HG02763 (cell line): ENCODE measurements around the gene ALG14.
"Not testable (repeated sequence)": the region's sequence is repeated elsewhere in the genome, so short reads cannot be mapped to it uniquely, and the experiment has no call there.

Experiments
- ATAC-seq: cut with Tn5 transposase; IDR thresholded peaks from one replicate; pipeline ENCODE4 v1.9.1; 2021; ENCODE audit warnings: mild to moderate bottlenecking, moderate library complexity; ENCODE audit not compliant: unreplicated experiment

Gene ALG14

GRCh38 chr1:94961582-94961981, 111.2 kb downstream of the ALG14 start:
- ATAC-seq: no peak

DNA sequence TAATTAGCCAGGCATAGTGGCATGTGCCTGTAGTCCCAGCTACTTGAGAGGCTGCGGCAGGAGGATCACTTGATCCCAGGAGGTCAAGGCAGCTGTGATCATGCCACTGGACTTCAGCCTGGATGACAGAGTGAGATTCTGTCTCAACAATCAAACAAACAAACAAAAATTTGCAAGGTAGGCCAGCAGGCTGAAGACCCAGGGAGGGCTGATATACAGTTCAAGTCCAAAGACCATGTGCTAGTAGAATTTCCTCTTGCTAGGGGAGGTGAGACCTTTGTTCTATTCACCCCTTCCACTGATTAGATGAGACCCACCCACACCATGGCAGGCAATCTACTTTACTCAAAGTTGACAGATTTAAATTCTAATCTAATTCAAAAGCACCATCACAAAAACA, 114.7 kb downstream of the ALG14 start:
- ATAC-seq: no peak

DNA sequence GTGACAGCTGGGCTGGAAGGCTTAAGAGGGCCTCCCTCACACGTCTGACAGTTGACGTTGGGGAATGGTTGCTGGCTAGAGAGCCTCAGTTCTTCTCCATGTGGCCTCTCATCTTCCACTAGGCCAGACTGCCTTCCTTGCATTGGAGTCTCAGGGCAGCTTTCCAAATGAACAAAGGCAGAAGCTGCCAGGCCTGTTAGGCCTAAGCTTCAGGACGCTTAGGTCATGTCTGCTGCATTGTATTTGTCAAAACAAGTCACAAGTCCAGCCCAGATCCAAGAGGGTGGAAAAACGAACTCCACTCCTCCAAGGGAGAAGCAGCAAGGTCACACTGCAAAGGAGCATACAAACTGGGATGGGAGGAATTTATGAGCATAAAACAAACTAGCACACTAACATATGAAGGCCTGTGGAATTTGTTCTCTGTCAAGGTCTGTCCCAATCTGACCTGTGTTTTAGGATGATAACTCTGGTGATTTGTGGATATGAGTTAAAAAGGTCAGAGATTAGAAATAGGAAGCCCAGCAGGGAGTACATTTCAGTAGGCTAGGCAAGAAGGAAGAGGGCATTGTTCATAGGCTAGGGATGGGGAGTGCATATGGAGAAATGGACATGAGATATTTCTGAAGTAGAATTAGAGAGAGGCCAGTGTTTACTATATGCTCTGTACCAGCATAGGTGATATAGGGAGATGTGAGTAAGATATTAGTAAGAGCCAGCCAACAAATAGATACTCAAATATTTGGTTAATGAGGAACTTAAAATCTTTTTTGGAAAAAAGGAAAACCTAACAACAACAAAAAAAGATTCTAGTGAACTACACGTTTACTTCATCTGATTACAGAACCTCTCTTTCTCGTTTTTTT, 116.8 kb downstream of the ALG14 start:
- no peak for ATAC-seq

- no peak for ATAC-seq
Measured at GRCh38 chr1:94954263-94955220, 118.2 kb downstream of the ALG14 start.

DNA sequence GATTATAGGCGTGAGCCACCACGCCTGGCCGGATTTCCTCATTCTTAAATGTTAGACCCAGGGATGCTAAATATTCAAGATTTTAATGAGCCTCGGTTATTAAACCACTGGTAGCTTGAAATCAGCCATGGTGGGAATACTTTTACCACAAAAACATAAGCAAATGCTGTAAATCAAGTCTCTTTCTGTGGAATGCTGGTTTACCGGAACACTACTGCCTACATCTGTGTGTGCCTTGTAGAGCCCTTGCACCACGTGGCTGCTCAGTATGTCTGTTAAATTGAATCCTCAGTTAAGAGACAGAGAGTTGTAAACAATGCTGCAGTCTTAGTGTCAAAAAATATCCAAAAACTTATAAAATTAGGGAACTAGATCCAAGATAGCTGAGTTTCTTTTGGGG, 119.0 kb downstream of the ALG14 start:
- no peak for ATAC-seq

- no peak for ATAC-seq
Measured at GRCh38 chr1:94953107-94953506, 119.6 kb downstream of the ALG14 start.

GRCh38 chr1:94952539-94952938, 120.2 kb downstream of the ALG14 start:
- no peak for ATAC-seq

DNA sequence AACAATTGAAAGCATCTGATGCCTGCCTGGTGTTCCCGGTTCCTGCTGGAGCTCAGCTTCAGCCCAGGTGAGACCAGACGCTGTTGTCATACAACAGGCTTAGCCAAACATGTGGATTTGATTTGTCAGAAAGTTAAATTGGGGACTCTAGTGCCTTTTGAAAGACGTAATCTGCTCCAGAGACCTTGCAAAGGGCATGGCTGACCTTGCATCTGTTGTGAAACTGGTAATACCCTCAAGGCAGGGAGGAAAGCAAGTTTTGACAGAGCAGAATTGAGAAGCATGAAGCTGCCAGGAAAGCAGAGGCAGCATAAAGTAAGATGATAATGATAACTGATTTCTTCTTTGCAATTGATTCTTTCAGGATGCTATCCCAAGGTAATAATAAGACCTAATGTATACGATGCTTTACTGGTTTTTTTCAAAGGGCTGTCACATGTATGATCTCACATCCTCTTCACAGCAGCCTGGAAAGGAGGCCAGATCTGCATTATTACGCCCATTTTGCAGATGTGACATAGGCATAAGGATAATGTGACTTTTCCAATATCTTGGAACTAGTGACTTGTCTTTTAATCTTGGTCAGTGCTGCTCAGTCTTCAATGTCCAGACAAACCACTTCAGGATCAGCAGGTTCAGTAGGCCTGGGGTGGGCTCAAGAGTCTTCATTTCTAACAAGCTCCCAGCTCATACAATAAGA, 121.1 kb downstream of the ALG14 start:
- ATAC-seq: no peak

- no peak for ATAC-seq
Measured at GRCh38 chr1:94951046-94951445, 121.7 kb downstream of the ALG14 start.

DNA sequence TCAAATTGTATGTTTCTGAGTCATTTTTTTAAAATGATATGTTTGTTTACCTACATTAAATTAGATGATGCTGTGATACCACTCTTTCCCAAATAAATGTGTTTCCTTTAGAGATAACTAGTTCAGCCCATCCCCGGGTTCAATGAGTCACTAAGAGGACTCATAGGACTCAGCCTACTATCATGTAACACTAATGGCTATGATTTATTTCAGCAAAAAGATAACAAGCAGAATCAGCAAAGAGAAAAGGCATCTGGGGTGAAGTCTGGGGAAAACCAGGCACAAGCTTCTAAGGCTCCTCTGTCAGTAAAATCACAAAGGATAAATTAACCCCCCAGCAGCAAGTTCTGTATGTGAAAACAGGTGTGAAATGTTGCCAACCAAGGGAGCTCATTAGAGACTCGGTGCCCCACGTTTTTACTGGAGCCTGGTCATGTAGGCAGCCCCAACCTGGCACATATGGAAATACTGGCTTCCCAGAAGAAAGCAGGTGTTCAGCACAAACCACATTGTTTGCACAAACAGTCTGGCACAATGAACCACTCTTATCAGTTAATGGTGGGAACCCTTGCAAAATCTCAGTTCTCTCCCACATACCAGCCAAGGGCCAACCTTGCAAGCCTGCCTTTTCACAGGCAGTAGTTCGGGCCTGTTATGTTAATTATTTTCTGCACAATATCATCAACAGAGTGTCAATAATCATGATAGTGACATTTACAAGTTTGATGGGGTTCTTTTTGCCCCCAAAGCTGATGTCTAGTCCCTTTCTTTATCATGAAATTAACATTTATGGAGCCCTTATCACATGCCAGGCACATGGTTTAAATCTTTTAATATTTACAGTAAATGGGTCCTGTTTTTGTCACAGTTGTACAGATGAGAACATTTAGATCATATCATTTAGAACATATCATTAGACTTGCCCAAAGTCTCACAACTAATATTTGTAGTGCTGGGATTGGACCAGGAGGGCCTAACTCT, 122.8 kb downstream of the ALG14 start:
- no peak for ATAC-seq

- ATAC-seq: no peak
Measured at GRCh38 chr1:94947437-94947836, 125.3 kb downstream of the ALG14 start.

DNA sequence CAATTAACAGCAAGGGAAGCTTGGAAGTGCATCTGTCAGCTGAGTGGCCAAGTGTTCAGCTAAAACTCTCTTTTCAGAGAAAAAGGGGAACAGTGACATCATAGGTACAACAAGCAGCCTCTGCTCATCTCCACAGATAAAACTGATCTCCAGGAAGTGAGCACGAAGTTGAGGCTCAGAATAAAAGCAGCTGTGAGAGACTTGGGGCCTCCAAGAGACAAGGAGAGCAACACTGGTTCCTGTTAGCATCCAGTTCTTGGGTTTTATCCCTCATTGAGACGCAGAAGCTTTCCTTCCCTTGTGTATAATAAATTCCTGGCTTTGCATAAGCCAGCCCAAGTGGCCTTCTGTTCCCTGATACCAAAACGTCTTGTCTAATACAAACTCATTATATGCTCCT, 125.9 kb downstream of the ALG14 start:
- ATAC-seq: no peak

DNA sequence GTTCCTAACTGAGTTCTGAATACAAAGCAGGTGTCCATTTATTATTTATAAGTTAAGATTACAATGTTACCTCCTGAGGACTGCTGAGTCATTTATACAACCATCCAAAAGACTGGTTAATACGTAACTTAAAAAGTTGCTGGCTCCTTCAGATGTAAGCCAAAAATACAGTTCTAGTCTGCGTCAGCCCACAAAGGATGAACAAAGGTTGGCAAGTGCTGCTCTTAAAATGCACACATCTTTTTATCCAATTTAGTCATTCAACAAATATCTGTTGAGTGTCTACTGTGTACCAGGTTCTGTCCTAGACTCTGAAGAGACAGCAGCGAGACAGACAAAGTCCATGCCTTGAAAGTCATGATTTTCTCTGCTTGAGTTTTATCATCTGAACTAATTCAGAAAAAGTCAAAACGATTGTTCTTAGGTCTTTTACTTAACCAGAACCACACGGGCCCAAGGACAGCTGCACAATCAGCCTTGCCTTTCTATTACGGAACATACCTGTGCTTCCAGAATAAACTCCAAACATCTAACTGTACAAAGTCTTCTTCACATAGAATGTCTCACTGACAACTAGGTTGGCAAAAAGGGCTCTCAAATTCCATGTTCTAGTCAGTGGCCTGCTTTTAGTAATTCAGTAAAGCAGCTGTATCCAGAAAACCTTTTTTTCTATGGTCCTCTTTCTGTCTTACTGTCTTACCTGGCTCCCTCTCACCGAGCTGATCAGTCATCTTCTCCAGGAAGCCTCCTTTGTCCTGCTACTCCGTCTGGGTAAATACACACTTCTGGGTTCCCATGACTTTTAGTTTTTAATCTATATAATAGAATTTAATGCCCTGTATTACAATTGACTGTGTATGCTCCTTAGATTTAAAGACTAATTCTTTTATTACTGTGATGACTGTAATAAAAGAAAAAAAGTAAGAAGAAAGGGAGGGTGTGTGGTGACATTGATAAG, 130.3 kb downstream of the ALG14 start:
- ATAC-seq: no peak

DNA sequence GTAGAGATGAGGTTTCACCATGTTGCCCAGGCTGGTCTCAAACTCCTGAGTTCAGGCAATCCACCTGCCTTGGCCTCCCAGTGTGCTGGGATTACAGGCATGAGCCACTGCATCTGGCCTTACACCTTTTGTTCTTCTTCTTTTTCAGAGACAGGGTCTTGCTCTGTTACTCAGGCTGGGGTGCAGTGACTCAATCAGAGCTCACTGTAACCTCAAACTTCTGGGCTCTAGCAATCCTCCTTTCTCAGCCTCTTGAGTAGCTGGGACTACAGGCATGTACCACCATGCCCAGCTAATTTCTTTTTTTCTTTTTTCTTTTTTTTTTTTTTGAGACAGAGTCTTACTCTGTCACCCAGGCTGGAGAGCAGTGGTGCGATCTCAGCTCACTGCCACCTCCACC, 131.3 kb downstream of the ALG14 start:
- not testable (repeated sequence) for ATAC-seq

- no peak for ATAC-seq
Measured at GRCh38 chr1:94940738-94941137, 132.0 kb downstream of the ALG14 start.

DNA sequence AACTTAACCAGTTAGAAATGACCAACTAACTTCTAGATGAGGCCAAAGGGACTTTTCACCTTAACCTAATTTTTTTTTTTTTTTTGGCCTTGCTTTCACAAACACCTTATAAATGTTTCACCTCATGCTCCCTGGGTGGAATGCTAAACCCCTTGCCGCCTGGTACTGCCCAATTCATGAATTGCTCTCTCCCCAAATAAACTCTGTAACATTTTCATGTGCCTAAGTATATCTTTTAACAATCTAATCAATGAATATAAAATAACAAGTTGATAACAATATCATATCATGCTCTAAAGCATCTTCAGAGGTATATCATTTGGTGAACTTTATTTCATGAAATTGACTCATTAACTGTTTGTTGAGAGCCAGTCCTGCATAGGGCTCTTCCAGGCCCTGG, 134.9 kb downstream of the ALG14 start:
- no peak for ATAC-seq

DNA sequence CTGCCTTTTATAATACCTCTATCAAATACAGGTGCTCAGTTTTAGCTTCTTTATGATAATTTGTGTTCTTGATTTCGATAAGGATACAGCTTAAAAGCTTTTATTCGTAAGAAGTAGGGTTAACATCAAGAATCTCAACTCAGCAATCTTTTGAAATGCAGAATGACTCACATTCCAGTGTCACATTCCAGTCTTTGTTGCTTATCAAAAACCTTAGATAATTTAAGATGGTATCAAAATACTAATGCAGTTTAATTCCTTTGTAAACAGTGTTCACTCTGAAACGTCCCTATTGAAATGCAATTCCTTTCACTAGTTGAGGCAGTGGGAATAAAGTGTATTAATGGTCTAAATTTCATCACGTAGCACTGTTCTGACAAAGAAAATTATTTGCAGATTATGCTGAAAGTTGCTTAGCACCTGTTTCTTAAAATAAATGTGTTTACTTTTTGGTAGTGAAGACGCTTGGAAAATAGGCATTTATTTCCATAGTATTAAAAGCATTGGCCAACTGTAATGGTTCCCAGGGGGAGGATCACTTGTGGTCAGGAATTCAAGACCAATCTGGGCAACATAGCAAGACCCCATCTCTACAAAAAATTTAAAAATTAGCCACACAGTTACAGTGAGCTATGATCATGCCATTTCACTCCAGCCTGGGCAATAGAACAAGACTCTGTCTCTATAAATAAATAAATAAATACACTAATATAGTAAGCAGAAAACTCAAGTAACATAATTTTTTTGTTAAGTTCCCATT, 135.7 kb downstream of the ALG14 start:
- no peak for ATAC-seq

DNA sequence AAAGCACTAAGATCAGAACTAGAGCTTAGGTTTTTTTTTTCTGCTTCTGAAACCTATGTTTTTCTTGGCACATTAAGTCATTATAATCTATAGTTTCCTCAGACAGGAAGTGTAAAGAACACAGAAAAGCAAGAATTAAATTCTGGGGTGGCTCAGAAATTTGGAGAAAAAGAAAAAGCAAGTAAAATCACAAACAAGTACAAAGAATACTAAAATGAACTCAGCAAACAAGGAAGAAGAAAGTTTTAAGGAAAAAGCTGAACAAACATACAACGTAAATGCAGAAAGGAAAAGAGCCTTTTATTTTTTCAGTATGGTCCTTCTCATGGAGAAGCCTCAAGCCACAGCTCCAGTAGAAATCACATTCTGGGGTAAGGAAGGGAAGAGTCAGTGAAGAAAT, 137.3 kb downstream of the ALG14 start:
- ATAC-seq: no peak
